Renal cortex interstitium (tissue), 11 donors: ENCODE data around the gene SIGLEC5. TPM values are rescaled to one million over a fixed set of nuclear protein-coding genes. Genes with fewer than 3 reads are reported as not detected.

Experiments used
- DNase-seq, 11 donors: peaks; one replicate each; pipeline ENCODE4 v3.0.0-alpha.2; 2013; ENCODE audit warnings: low read depth in 9 of 11, low spot score in 4 of 11; ENCODE audit errors: extremely low read depth in 1 of 11
- polyA plus RNA-seq, 3 donors: library from polyadenylated mRNA; unstranded; fragments of 120-200 nt; gene quantifications; one replicate each; pipeline ENCODE4 v1.2.1, GENCODE V29; 2013; ENCODE audit not compliant: insufficient read length in 3 of 3

SIGLEC5 gene
- polyA plus RNA-seq, 3 donors, result 0.26 to 0.61 TPM; not detected in 1

DNA sequence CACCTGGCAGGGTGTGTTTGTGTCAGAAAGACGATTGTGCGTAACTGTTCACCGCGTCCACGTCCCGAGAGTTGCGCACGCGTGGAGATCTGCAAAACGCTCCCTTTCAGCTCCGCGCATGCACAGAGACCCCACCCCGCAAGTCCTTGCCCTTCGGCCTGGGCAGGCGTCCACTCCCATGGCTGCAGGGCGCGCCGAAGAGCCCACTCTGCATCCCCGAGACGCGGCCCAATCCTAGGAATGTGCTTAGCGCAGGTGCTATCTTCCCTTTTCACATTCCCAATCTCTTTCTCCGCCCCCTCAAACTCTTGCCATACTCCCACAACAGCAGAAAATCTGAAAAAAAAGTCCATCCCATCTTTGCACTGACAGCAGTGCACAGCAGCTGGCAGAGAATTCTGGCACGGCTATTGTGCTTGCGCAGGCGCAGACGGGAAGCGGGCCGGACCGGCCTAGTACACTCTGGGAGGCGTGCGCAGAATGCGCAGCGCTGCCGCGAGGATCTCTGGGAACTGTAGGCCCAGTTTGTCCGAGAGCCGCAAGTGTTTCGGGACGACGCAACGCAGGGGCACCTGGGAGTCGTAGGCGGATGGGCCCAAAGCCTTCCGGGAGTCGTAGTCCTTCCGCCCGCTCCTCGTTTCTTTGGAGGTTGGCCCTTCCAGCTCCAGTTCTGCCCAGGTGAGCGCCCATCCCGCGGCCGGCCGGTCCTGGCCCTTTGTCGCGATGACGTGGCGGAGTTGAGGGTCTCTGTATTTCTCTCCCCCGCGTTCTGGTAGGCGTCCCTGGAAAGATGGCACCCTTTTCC lies 36.0 kb downstream of the SIGLEC5 start:
- DNase-seq, result peak; percentile 86 to 97 (median 95)

DNA sequence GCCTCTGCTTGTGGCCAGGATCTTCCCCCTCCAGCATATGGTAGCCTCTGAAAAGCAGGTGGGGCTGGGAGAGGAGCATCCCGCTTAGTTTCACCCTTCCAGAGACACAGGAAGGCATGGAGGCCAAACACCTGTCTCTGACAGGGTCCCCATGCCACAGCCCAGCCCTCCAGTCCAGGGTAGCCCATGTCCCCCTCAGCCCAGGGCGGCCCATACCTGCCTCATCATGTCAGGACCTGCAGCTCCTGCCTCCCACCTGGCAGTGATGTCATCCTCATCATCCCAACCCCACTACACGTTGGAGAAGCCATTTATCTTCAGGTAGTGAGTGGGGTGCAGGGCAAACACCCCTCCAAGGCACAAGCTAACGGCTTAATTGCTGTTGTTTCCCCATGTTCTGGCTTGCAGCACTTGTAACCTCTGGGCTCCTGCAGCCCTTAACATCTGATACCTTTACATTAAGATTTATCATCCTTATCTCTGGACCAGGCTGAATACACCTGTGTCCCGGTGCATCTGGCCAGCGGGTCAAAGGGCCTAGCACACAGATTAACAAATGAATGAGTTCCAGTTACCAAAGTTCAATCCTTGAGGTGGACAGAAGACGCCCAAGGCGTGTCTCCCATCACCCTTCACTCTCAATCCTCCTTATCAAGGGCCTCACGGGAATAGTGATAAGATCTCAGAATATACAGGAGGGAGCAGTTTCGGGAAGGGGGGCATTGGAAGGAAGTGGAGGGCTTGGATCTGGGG lies 36.9 kb downstream of the SIGLEC5 start:
- no peak for DNase-seq

DNA sequence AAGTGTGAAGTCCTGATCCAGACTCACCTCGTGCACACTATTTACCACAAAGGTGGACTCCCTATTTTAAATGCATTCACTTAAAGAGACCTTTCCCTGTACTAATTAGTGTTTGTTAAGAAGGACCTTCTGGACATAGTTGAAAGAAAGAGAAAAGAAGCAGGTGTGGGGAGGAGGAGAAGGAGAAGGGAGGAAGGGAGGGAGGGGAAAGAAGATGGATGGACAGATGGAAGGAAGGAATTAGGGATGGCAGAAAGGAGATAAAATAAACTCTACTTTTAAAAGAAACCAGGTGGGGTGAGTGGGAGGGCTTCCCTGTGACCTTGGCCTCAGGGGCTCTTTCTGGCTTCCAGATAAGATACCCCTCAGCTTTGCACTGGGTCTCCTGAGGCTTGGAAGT lies 37.7 kb downstream of the SIGLEC5 start:
- DNase-seq, result no peak

DNA sequence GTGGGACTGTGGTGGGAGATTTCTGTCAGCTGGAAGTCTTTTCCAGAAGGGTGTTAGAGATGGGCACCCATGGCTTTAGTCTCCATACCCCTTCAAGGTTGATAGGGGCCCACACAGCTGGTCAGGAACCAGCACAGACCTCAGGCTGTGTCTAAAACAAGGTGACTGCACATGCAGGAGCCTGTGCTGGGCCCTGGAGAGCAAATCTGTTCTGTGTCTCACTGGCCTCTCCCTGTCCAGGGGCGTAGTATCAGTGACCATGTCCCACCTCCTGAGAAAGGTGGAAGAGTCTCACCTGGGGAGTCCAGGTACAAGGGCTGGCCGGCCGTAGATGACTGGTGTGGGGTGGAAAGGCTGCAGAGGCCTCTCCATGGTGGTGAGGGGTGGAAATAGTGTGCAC lies 39.8 kb downstream of the SIGLEC5 start:
- no peak for DNase-seq

DNA sequence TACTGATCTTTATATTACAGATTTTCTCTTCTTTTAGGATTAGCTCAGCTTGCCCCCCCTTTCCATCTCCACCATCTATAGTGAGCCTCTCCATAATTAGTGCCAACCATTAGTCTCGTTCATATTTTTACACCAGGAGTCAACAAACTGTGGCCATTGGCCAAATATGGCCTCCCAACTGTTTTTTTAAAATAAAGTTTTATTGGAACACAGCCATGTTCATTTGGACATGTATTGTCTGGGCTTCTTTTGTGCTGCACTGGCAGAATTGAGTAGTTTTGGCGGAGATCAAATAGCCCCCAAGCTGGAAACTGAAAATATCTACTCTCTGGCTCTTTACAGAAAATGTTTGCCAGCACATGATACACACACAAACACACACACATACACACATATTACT lies 40.7 kb downstream of the SIGLEC5 start:
- DNase-seq, result no peak

DNA sequence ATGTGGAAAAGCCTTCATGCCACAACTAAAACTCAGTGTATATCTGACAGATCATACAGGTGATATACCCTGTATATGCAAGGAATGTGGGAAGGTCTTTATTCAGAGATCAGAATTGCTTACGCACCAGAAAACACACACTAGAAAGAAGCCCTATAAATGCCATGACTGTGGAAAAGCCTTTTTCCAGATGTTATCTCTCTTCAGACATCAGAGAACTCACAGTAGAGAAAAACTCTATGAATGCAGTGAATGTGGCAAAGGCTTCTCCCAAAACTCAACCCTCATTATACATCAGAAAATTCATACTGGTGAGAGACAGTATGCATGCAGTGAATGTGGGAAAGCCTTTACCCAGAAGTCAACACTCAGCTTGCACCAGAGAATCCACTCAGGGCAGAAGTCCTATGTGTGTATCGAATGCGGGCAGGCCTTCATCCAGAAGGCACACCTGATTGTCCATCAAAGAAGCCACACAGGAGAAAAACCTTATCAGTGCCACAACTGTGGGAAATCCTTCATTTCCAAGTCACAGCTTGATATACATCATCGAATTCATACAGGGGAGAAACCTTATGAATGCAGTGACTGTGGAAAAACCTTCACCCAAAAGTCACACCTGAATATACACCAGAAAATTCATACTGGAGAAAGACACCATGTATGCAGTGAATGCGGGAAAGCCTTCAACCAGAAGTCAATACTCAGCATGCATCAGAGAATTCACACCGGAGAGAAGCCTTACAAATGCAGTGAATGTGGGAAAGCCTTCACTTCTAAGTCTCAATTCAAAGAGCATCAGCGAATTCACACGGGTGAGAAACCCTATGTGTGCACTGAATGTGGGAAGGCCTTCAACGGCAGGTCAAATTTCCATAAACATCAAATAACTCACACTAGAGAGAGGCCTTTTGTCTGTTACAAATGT lies 42.7 kb downstream of the SIGLEC5 start:
- no peak for DNase-seq

DNA sequence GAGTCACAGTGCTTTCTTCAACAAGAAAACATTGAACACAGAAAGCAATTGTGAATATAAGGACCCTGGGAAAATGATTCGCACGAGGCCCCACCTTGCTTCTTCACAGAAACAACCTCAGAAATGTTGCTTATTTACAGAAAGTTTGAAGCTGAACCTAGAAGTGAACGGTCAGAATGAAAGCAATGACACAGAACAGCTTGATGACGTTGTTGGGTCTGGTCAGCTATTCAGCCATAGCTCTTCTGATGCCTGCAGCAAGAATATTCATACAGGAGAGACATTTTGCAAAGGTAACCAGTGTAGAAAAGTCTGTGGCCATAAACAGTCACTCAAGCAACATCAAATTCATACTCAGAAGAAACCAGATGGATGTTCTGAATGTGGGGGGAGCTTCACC lies 43.4 kb downstream of the SIGLEC5 start:
- DNase-seq, result no peak

DNA sequence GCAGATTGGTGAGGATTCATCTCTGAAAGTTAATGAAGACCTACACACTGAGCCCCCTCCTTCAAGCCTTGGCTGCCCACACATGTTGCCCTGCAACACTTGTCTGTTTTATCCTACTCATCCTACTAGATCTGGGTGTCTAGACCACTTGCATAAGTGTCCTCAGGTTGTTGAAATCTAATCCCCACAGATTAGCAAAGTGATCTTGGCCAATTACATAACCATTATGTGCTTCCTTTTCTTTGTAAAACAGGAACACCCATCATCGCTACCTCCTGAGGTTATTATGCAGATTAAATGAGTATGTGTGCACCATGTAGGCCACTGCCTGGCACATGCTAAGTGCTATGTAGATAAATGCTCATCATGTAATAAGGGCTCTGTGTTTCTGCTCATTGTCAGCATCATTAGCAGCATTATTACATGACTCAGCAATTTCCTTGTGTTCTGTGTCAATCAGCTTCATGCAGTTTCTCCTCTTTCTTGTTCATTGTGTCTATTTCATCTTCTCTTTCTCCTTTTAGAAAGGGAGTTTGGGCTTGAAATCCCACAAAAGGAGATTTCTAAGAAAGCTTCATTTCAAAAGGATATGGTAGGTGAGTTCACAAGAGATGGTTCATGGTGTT lies 44.0 kb downstream of the SIGLEC5 start:
- no peak for DNase-seq

DNA sequence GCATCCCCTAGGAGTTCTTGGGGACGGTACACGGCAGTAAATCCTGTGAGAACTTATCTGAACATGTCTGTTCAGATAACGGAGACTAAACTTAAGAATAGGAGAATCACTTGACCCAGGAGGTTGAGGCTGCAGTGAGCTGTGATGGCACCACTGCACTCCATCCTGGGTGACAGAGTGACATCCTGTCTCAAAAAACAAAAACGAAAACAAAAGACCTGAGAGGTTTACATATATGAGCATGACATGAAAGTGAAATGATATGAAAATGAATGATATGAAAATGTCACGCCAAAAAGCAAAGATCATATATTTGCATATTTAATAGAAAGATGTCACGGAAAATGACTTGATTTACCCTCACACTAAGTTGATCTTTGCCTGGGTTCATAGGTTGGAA lies 53.4 kb downstream of the SIGLEC5 start:
- DNase-seq, result no peak

DNA sequence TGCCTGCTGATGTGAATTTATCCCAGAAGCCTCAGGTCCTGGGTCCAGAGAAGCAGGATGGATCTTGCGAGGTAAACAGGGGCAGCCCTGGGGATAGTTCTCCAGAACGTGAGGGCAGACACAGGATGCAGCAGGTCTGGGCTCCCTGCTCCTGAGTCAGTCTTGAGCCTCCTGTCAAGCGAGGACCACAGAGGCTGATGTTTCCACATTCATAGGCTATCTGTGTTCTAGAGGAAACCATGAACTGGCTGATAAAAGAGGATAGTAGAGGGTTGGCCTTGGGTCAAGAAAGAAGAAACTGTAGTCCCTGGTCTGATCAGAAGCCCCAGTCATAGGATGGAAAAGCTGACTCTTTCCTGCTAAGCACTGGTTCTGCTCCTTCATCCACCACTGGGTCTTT lies 56.9 kb downstream of the SIGLEC5 start:
- DNase-seq, result no peak

DNA sequence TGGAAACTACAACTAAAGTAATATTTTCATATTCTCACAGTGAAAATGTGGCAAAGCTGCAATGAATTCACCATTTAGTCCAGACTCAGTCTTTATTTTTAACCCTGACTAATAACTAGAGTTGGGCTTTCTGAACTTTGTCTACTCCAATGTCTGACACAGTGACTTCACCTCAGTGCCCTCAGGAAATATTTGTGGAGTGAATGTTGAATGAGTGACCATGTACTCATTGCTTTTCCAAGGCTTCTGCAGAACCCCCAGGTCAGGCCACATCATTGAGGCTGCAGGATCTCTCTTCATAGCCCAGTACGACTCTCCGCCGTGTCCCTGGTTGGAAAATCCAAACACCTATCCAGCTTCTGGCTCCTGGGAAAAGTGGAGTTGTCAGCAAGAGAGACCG lies 57.3 kb downstream of the SIGLEC5 start:
- DNase-seq, result no peak

DNA sequence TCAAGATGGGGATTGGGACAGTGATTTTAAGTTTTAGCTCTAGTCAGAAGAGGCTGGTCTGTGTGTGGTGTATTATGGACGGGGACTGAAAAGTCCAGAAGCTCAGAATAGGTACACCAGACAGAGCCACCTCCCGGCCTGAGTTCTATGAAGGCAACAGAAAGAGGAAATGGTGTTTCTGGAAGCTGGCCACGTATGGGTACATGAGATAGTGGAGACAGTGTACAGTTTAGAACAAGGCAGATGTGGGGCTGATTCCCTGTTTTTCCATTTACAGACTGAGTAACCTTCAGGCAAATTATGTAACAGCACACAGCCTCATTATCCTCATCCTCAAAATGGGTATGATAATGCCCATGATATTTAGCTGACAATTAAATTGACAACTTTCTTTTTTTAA lies 57.8 kb downstream of the SIGLEC5 start:
- no peak for DNase-seq

DNA sequence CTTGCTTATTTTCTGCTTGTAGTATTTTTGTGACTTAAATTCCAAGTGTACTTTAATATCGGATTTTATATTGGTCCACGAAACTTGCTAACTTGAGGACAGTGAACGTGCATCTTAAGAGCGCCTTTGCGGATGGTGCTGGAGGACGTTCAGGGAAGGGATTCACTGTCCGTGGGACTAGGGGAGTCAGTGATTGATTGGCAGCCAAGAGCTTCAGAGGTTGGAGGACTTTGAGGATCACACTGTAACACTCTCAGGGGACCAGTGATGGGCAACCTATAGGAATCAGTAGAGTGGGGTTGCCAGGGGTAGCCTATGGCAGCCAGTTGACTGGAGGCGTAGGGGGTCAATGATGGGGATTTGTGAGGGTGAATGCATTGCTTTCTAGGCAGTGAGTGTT lies 58.6 kb downstream of the SIGLEC5 start:
- peak in 3 of 11 donors; percentile 3 to 7 (median 3) for DNase-seq

DNA sequence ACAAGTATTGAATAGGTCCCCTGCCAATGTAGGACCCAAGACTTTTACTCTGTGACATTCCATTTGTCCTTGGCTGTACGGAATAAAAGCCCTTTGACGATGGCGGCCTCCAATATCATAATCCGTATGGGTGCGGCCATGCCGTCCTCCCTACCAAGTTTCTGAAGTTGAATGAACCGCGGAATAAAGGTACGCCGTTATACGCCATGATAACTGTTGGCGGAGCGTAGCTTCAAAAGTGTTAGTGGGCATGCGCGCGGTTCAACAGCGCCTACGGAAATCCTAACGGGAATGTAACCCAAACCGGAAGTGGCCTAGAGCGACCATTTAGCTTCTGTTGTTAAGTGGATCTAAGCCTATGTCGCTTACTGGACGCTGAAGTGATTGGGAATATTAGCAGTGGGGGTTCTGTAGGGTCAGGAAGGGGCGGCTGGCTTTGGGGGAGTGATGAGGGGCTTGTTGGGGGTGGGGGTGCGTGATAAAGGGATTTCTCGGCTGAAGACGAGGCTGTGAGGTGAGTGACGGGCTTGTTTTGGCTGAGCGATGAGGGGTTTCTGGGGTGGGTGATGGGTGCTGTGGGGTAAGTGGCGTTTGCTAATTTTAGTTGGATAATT lies 59.1 kb downstream of the SIGLEC5 start, which contains the start of gene ZNF175:
ZNF175 (plus strand) TSS at position 322 of the 614 bp plus-strand sequence. CDS start 2,047 bp downstream, outside the sequence.
- DNase-seq, result peak; percentile 96 to 99 (median 97)

DNA sequence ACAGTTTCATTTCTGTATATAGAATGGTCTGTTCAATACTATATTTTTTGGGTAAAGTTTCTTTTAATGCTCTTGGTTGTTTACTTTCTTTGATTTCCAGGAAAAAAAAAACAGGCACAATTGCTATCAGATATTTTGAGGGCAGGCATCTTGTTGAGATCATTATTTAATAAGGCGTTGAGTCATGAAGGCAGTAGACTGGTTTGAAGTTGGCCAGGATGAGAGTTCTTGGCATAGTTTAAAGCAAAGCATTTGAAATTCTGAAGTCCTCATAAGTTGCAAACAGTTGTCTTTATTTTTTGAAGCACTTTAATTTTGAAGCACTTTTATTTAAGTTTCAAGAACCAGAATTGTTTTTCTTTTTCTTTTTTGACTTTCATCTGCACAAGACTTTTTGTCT lies 61.7 kb downstream of the SIGLEC5 start:
- no peak for DNase-seq

DNA sequence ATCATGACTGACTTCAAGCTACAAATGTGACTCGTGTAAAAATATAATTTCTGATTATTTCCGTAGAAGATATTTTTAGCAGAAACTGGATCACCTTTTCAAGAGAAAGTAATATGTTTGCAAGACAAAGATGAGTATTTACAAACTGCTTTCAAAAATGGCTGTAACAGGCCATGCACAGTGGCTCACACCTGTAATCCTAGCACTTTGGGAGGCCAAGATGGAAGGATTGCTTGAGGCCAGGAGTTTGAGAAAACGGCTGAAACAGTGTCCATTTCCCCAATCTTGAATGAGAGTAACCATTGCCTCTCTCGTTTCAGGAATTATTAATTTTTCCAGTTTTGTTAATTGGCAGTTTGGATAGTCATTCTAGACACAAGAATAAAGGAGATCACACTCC lies 62.6 kb downstream of the SIGLEC5 start:
- DNase-seq, result no peak

DNA sequence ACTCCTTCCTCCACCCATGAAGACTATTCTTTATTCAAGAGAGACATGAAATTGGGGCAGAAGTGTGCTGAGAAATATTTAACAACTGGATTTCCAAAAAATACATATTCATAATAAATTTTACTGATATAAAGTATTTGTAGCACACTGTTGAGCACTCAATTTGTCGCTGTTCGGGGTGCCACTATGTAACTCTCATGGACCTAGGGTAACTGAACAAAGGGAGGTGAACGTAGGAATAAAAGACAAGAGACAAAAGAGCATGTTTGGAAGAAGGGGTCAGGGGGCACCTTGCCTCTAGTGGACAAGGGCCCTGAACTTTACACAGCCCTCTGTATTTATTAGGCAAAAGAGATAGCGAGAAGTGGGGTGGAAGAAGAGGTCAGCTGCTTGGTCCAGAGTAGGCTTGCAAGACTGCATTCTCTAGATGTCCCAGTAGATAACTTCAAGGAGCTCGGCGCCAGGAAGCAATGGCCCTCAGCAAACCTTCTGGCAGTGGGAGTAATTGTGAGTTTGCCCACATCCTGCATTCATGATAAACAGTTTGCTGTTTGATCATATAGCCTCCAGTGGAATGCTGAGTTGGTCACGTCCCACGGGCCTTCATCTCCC lies 63.6 kb downstream of the SIGLEC5 start:
- DNase-seq, result no peak

DNA sequence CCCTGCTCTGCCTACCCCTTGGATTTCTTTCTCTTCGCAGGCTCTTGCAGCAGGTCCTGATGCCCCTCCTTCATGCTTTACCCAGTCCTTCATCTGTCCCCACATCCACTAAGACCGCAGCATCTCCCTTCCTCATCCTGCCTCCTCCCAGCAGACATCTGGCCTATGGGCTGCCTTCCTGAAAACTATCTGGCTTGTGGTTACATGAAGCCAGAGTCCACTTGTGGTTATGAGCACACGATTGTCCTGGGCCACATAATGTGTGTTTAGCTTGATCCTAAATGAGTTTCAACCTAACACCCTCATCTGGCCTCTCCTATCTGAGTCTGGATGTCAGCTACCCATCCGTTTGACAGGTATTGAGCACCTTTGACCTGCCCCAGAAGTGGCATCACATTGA lies 64.6 kb downstream of the SIGLEC5 start:
- no peak for DNase-seq
